Kidney glomerular epithelial cell (primary cell): ENCODE measurements around the gene PCTP.

Experiments used
- DNase-seq: peaks from one replicate; lab custom pipeline; 2025; lab: John Stamatoyannopoulos, UW

PCTP gene

DNA sequence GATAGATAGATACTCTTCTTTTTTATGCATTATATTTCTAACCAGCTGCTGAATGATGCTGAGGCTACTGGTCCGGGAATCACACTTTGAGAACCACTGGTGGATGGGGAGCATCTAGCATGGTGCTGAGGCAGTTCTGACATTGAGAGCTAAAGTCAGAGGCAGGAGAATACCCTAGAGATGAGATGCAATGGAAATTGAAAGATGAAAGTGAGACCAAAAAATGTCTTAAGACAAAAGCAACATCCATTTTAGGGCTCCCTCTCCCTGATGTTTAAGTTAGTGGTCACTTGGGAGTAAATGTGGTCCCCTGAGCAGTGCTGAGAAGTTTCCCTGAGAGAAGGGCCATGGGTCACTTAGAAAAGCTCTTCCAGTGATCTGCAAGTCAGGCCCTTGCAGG, 6.8 kb downstream of the PCTP start:
- no peak for DNase-seq

DNA sequence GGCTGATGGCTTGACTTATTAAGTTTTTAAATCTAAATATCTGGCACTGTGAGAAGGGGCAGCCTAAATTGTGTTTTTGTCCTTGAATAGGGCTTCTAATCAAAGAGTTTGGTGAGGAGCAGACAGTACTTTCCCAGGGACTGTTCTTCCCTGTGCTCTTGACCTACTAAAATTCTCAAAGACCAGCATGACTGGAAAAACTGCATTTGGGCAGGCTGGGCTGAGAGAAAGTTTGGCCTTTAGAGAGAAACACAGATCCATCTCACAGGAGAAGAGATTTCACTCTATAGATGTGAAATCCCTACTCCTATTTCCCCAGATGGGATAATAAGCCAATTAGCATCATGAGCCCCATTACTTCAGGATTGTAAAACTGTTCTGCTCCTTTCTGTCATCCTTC, 7.3 kb downstream of the PCTP start:
- no peak for DNase-seq

DNA sequence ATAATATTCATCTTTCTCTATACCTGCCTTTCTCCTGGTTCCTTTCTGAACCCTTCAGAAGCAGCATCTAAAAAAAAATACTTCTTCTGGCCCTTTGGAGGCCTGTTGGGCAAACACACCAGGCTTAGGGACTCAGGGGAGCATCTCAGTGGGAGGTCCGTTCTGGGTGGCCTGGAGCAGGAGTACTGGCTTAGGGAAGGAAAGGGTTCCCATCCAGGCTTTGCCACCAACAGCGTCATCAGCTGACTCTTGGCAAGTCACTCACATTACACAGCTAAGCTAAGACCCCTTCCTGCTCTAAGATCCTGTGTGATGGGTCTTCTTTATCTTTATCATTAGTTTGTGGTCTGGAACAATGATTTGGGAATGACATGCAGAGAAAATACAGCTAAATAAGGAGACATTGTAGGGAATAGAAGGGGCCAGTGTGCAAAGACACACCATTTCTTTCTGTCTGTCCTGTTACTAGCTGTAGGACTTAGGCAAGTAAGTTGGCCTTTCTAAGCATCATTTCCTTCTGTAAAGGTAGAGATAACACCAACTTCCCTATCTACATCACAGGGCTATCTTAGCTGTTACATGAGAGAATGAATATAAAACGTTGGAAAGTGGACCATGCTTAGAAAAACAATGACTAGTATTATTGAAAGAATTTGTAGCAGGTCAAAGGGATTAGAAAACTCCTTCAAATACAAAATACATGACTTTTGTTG, 9.9 kb downstream of the PCTP start:
- DNase-seq = no peak

DNA sequence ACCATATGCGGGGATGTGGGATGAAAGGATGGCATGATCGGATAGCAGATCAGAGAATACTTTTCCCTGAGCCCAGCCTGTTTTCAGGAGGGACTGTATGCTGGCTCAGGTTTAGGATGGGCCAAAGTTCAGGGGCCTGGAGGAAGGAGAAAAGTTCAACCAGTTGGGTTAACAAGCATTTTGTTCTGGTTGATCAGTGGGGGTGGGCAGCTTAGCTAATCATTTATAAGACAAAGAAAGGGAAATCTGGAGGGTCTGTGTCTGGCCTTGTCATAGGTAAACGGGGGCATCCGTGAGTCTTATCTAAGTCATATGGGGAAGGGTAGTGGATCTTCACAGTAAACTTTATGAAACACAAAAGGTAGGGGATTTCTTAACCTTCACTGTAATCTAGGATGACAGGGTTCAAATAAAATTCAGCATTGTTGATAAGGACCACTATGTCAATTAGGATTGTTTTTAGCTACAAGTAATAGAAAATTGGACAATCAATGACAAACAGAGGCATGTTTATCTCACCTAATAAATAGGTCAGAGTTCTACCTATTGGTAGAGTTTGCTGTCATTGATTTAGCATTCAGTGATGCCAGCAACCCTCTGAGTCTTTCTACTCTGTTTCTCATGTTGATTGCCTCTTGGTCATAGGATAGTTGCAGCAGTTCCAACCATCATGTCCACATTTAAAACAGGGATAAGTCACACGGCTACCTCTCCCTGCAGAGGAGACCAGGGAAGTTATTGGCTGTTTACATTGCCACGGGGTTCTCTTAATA, 11.4 kb downstream of the PCTP start:
- no peak for DNase-seq

- no peak for DNase-seq
Observed at GRCh38 chr17:55763856-55764255, 13.0 kb downstream of the PCTP start.

DNA sequence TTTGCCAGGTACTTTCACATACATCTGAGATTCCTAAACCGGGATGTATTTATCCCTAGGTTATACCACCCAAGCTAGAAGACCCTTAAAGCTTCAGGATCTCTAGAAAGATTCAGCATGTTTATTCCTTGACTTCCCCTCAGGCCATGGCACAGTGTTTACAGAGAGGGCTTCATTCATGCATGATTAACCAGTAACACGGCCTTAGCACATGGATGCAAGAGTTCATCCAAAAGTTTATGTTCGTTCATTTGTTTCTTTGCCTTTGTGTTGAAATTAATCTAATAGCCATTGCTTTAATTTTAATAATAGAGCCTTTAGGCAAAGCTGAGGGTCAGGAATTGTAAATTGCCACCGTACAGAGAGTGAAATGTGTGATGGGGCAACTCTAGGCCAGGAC, 13.8 kb downstream of the PCTP start:
- no peak for DNase-seq

DNA sequence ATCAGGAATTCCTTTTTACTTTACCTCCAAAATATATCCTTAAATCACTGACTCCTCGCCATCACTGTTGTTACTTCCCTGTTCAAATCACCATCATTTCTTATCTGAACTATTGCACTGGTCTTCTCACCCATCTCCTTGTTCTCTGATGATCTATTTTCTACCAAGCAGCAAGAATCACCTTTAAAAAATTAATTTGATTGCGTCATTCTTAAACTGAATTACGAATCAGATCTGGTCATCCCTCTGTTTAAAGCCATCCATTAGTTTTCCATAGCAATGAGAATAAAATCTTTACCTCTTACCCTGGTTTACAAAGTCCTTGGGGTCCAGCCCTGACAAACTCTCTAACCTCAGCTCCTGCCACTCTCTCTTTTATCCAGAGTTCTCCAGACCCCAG, 14.6 kb downstream of the PCTP start:
- no peak for DNase-seq

DNA sequence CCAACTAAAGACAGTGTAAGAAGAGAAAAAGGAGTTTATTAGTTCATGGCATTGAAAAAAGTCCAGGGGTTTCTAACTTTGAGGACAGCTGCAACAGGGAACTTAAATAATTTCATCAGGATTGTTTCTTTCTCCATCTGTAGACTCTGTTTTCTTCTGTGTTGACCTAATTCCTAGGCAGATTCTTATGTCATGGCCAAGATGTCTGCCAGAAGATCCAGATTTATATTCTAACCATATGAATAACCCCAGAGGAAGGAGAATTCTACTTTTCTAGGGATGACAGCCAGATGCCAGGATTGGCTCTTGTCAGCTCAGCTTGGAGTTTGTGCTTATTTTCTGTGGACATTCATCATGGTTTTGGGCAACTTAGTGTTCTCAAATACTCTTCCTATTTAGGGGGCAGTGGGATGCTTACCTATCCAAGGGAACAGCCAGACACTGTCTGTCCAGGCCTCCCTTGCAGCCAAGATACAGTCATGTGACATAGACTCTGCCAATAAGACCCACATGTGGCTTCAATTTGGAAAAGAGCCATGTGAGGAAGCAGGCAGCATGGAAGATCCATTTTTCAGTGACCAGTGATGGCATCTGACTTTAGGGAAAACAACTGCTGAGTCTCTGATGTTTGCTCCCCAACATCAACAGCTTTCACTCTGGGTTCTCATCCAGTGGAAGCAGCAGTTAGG, 18.2 kb downstream of the PCTP start:
- DNase-seq = no peak

DNA sequence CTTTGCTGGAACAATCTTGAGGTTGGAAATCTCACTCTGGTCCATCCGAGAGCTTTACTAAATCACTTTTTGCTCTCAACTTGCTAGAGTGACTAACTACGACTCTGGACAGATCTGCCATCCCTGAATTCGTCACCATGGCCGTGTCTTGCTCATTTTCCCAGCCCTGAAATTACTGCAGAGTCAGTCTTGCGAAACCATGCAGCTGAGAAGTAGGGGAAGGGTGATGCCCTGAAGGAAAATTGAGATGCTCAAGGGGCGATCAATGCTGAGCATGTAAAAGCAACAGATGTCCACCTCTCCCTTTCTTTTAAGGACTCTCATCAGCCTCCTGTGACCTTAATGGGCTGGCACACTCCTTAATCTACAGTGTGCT, 18.8 kb downstream of the PCTP start:
- no peak for DNase-seq

- peak; percentile 50 for DNase-seq
Observed at GRCh38 chr17:55770196-55770870, 19.5 kb downstream of the PCTP start.

GRCh38 chr17:55772086-55772485, 21.2 kb downstream of the PCTP start:
- DNase-seq = no peak

DNA sequence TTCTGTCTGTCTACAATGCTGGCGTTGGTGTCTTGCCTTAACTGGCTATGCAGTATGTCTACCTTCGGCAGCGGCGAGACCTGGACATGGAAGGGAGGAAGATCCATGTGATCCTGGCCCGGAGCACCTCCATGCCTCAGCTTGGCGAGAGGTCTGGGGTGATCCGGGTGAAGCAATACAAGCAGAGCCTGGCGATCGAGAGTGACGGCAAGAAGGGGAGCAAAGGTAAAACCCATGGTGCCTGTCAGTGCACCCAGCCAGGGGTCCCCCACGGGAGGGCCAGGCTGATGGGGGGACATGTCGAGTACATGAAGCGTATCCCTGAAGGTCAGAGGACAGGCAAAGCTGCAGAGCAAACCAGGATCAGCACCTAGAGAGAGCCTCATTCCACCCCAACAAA, 22.8 kb downstream of the PCTP start:
- no peak for DNase-seq

DNA sequence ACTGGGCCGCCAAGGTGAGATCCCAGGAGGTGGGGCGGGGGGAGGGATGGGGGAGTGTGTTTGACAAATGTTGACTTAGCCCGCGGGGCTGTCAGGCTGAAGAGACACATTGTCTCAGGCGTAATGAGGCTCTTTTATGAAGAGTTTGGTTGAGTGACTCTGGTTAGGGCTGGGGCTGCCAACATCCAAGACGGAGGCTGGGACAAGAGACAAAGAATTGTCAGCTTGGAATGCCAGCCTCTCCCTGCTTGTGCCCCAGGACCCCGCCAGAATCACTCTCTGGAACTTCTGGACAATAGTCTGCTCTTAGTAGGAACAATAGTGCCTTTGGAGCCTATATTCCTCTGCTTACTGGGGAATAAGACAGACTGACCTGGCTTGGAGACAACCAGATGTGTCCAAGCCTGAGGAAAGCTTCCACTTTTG, 24.0 kb downstream of the PCTP start:
- DNase-seq = peak; percentile 50

DNA sequence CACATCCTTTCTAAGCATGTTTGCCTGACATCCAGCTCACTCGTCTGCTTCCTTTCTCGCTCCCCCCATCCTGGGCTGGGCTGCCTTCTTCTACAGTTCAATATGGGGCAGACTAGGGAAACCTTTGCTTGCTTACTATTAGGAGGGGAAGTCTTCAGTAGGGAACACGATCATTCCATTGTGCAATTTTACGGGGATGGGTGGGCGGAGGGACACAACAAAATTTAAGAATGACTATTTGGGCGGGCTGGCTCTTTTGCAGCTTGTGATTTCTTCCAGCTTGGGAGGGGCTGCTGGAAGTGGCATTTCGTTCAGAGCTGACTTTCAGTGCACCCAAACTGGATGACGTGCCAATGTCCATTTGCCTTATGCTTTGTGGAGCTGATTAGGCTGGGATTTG, 25.4 kb downstream of the PCTP start:
- DNase-seq = no peak

DNA sequence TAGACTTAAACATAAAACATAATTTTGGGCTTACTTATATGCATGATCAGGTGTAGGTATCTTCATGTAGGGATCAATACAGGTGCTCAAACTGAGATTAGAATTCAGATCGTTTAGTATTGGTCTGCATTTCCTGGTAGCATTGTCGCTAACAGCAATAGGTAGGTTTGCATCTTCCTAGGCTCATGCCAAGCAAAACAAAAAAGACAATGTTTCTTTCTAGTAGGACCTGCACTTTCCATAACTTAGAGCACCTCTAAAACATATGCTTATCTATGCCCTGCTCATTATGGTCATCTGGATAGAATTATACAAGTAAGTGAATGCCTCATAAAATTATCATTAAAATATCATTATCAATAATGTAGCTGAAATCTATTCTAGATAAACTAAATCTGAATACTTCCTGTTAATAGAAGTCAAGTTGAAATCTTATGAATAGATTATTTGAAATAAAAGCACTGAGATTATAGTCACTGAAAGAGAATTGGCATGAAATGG, 26.7 kb downstream of the PCTP start:
- DNase-seq = no peak

DNA sequence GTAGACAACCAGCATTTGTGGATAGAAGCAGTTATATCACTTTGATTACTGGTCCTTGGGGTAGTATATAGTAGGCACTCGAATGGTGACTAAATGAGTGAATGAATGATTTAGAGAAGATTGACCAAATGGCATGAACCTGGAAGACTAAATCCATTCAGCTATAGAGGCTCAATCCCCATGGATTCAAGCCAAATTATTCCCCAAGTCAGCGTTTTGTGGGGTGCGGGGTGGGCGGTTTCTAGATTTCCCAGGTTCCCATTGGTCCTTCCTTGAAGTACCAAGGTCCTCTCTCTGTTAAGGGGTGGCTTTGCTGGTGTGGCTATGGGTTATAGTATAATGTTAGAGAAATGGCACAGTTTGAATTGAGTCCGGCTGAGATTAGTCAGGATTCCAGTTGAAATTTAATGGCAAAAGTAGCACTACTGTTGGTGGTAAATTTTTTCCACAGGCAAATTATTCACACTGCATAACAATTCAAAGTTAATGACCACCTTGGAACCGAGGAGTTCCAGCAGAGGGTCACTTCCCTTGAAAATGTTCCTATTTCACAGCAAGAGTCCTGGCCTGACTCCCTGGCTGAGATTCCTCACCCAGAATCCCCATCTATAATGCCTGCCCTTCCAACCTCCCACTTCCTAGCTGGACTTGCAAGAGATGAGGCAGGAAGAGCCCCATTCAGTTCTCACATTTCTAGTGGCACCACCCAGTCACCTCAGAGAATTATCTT, 27.7 kb downstream of the PCTP start:
- DNase-seq = no peak

- no peak for DNase-seq
Observed at GRCh38 chr17:55783684-55784245, 32.9 kb downstream of the PCTP start.

DNA sequence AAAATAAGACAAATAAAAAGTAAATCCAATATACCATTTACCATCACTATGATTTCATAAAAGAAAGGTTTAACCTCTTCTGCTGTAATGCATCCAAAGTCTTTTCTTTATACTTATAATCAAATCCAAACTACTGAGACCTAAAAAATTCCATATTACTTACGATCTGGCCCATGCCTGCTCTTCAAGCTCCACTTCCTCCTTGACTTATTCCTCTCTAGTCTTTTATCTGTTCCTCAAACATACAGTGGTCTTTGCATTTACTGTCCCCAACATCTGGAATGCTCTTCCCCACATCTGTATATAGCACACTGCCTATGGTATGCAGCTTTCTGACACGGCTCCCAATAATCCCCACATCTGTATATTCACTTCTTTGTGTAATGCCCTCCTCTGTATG, 33.8 kb downstream of the PCTP start:
- DNase-seq = no peak

- no peak for DNase-seq
Observed at GRCh38 chr17:55785181-55785580, 34.3 kb downstream of the PCTP start.

DNA sequence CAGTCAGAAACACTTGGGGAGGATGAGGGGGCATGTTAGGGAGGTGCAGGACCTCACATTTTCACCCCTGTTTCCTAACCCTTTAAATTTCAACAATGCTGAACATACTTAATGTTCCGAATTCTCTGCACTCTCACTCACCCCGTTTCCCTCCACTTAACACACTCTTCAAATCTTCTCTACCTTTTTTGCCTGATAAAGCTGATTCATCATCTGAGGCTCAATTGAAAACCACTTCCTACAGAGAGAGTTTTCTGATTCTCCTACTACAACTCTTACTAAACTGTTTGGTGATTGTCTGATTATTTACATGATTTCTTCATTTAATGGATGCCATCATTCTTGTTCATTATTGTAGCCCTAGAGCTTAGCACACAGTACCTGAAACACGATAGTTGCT, 42.4 kb downstream of the PCTP start:
- DNase-seq = no peak

GRCh38 chr17:55794725-55795482, 44.1 kb downstream of the PCTP start:
- DNase-seq = no peak
